ENCODE results near the gene CPN2. TPM values are rescaled to one million over a fixed set of nuclear protein-coding genes. Genes with fewer than 3 reads are reported as not detected.

The CPN2 gene
- total and polyA plus RNA-seq, 4 donors = 20.4 to 196 (median 128) TPM

GRCh38 chr3:194336601-194337355 lies 14.3 kb downstream of the CPN2 start:
- no peak for TF ChIP-seq YY1 (IDR thresholded peaks at IDR 0.05)
- no peak for TF ChIP-seq HNF4G (IDR thresholded peaks at IDR 0.05)
- TF ChIP-seq TAF1 (conservative IDR thresholded peaks at IDR 0.05) = no peak
- no peak for TF ChIP-seq FOXA1 (IDR thresholded peaks at IDR 0.05)
- no peak for TF ChIP-seq SP1 (IDR thresholded peaks at IDR 0.05)
- no peak for TF ChIP-seq ZBTB33 (IDR thresholded peaks at IDR 0.05)
- no peak for TF ChIP-seq GABPA (IDR thresholded peaks at IDR 0.05 in 1 of 2, conservative IDR thresholded peaks at IDR 0.05 in 1 of 2)
- TF ChIP-seq, protein P1, sequence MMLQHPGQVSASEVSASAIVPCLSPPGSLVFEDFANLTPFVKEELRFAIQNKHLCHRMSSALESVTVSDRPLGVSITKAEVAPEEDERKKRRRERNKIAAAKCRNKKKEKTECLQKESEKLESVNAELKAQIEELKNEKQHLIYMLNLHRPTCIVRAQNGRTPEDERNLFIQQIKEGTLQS (IDR thresholded peaks at IDR 0.05) = no peak
- TF ChIP-seq RAD21 (IDR thresholded peaks at IDR 0.05) = no peak
- TF ChIP-seq FOXA2 (IDR thresholded peaks at IDR 0.05) = no peak
- no peak for TF ChIP-seq NR2F2 (IDR thresholded peaks at IDR 0.05)
- TF ChIP-seq HNF4A (conservative IDR thresholded peaks at IDR 0.05) = no peak
- Histone ChIP-seq H3K27me3 (ENCODE audit: control insufficient read depth in 4 of 4, insufficient read depth in 4 of 4, low read length in 3 of 4) (no peaks in the 10 kb centered on the region), H3K36me3 (ENCODE audit: control insufficient read depth in 4 of 4, insufficient read depth in 3 of 4, low read depth in 1 of 4, low read length in 3 of 4) (peaks cover 2 to 19% (median 11%) of the 10 kb centered on the region in 4 donors), H3K9me3 (ENCODE audit: control insufficient read depth in 4 of 4, low read length in 3 of 4) (no peaks in the 10 kb centered on the region), H3K9ac (ENCODE audit: low read depth in 1 of 2, low read length in 2 of 2) (no peak overlapping the region), H3K4me3 (ENCODE audit: low read depth in 1 of 3, low read length in 3 of 3) (no peak overlapping the region), H3K27ac (ENCODE audit: low read depth in 1 of 2, low read length in 2 of 2) (no peak overlapping the region), H3K4me1 (ENCODE audit: control insufficient read depth in 4 of 4, insufficient read depth in 4 of 4, low read length in 3 of 4) (peaks cover 6 to 26% (median 21%) of the 10 kb centered on the region in 4 donors)
- WGBS = 83% methylated on average over 17 of the region's 17 CpGs
- DNase-seq (ENCODE audit: low spot score) = no peak

GRCh38 chr3:194333981-194334320 lies 17.2 kb downstream of the CPN2 start:
- WGBS = 27% methylated on average over 15 of the region's 15 CpGs
- peak overlapping the region in 1 of 3 donors; percentile 62 for H3K4me3 ChIP-seq (ENCODE audit: low read depth in 1 of 3, low read length in 3 of 3)
- no peak overlapping the region for H3K27ac ChIP-seq (ENCODE audit: low read depth in 1 of 2, low read length in 2 of 2)
- peaks cover 11 to 41% (median 38%) of the 10 kb centered on the region in 4 donors for H3K4me1 ChIP-seq (ENCODE audit: control insufficient read depth in 4 of 4, insufficient read depth in 4 of 4, low read length in 3 of 4)
- TF ChIP-seq HNF4A (conservative IDR thresholded peaks at IDR 0.05) = peak; percentile 5 to 40
- TF ChIP-seq TAF1 (conservative IDR thresholded peaks at IDR 0.05) = no peak
- peak overlapping the region in 1 of 2 donors; percentile 33 for H3K9ac ChIP-seq (ENCODE audit: low read depth in 1 of 2, low read length in 2 of 2)
- no peak for DNase-seq (ENCODE audit: low spot score)
- H3K36me3 ChIP-seq (ENCODE audit: control insufficient read depth in 4 of 4, insufficient read depth in 3 of 4, low read depth in 1 of 4, low read length in 3 of 4) = no peaks in the 10 kb centered on the region
- no peaks in the 10 kb centered on the region for H3K27me3 ChIP-seq (ENCODE audit: control insufficient read depth in 4 of 4, insufficient read depth in 4 of 4, low read length in 3 of 4)
- H3K9me3 ChIP-seq (ENCODE audit: control insufficient read depth in 4 of 4, low read length in 3 of 4) = no peaks in the 10 kb centered on the region

GRCh38 chr3:194333212-194333980 lies 17.7 kb downstream of the CPN2 start:
- TF ChIP-seq HNF4G (IDR thresholded peaks at IDR 0.05) (no peak), RXRA (IDR thresholded peaks at IDR 0.05) (peak in 1 of 2 donors; percentile 81), SP1 (IDR thresholded peaks at IDR 0.05) (peak; percentile 45), ZBTB33 (IDR thresholded peaks at IDR 0.05) (no peak), JUND (IDR thresholded peaks at IDR 0.05) (peak in 1 of 2 donors; percentile 11), RAD21 (IDR thresholded peaks at IDR 0.05) (peak; percentile 99 to 100), EGR1 (IDR thresholded peaks at IDR 0.05; ENCODE audit: low read depth in 2 of 2) (peak in 1 of 2 donors; percentile 18), HNF4A (conservative IDR thresholded peaks at IDR 0.05) (peak in 1 of 2 donors; percentile 65), YY1 (IDR thresholded peaks at IDR 0.05) (no peak), FOXA2 (IDR thresholded peaks at IDR 0.05) (peak; percentile 44), CTCF (IDR thresholded peaks at IDR 0.05; ENCODE audit: low read depth, low read length, missing input control) (peak; percentile 96), NR2F2 (IDR thresholded peaks at IDR 0.05) (peak; percentile 2)
- H3K9me3 ChIP-seq (ENCODE audit: control insufficient read depth in 4 of 4, low read length in 3 of 4) = no peaks in the 10 kb centered on the region
- WGBS = 2% methylated on average over 69 of the region's 69 CpGs
- H3K27ac ChIP-seq (ENCODE audit: low read depth in 1 of 2, low read length in 2 of 2) = peak overlapping the region; percentile 86 to 91
- peak overlapping the region; percentile 33 to 68 for H3K9ac ChIP-seq (ENCODE audit: low read depth in 1 of 2, low read length in 2 of 2)
- peak overlapping the region; percentile 56 to 74 (median 62) for H3K4me3 ChIP-seq (ENCODE audit: low read depth in 1 of 3, low read length in 3 of 3)
- peaks cover 11 to 41% (median 38%) of the 10 kb centered on the region in 4 donors for H3K4me1 ChIP-seq (ENCODE audit: control insufficient read depth in 4 of 4, insufficient read depth in 4 of 4, low read length in 3 of 4)
- peak; percentile 89 for DNase-seq (ENCODE audit: low spot score)
- H3K27me3 ChIP-seq (ENCODE audit: control insufficient read depth in 4 of 4, insufficient read depth in 4 of 4, low read length in 3 of 4) = no peaks in the 10 kb centered on the region
- no peaks in the 10 kb centered on the region for H3K36me3 ChIP-seq (ENCODE audit: control insufficient read depth in 4 of 4, insufficient read depth in 3 of 4, low read depth in 1 of 4, low read length in 3 of 4)

All from liver (tissue), 9 donors.